ENCODE results near the gene FBXW12.

FBXW12 gene

GRCh38 chr3:48343432-48343831, 28.6 kb upstream of the FBXW12 start:
- ChIA-PET POLR2A (no interaction called here), CTCF (interaction anchor here (1.0 kb wide), 1 partner anchor 20 kb away, joined by 3 read pairs; no protein-coding TSS in a partner anchor)
- DNase-seq (ENCODE audit: low read depth, low spot score), result no peak
- no peak overlapping the region for H3K4me3 ChIP-seq (ENCODE audit: low read depth, low read length)
- TF ChIP-seq CTCF (IDR thresholded peaks at IDR 0.05; ENCODE audit: insufficient read depth, low read length, missing control alignments), result no peak

DNA sequence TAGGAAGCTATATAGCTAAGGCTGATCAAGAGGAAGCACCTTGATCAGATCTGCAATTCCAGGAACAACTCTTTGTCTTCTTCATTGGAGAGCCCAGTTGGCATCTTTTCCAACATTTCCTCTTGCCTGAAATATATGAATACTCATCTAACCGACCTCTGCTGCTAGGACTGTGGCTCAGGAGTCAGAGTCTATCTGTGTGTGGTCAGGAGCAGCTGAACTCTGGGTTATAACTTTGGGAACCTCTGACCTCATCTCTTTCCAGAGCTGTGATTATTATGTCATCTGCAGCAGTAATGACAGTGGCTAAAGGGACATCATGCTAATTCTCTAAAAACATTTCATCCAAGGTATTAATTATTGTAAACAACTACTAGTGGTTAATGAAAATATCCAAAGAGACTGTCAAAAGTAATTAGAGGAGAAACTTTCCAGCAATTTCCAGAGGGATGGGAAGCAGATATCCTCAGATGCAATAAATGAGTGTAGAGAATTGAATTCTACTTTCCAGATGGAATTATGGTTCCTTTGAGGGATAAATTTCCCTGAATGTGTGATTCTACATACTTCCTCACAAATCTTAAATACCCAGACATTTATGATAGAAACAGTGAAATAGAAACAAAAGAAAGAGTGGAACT, 27.0 kb upstream of the FBXW12 start:
- DNase-seq (ENCODE audit: low read depth, low spot score), result no peak
- ChIA-PET CTCF (no interaction called here), POLR2A (no interaction called here)
- no peak overlapping the region for H3K4me3 ChIP-seq (ENCODE audit: low read depth, low read length)
- no peak for TF ChIP-seq CTCF (IDR thresholded peaks at IDR 0.05; ENCODE audit: insufficient read depth, low read length, missing control alignments)

DNA sequence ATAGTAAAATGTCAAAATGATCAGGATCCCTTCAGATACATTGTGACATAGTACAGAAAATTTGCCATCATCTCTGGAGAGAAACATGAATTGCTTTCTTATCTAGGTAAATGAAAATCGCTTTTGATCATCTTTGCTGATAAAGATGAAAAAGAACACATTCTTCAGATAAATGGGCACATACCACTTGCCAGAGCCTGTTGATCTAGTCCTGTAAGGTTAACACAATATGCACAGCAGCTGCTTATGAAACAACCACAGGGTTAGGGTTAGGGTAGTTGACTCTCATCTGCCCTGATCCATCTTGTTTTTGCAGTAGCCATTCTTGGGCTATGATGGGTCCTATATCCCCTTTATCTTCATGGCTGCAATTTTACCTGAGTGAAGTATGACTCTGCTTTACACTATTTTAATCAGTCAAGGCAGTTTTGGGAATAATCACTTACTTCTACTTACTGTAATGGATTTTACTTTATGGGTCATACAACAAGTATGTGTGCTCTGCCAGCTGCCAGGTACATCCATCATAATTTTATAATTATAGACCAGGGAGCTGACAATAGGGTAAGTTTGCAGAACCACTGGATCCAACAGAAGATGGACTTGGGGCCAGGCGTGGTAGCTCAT, 26.0 kb upstream of the FBXW12 start:
- ChIA-PET POLR2A (no interaction called here), CTCF (interaction anchor here (1.7 kb wide), 1 partner anchor 90 kb away, joined by 5 read pairs; no protein-coding TSS in a partner anchor)
- no peak for TF ChIP-seq CTCF (IDR thresholded peaks at IDR 0.05; ENCODE audit: insufficient read depth, low read length, missing control alignments)

DNA sequence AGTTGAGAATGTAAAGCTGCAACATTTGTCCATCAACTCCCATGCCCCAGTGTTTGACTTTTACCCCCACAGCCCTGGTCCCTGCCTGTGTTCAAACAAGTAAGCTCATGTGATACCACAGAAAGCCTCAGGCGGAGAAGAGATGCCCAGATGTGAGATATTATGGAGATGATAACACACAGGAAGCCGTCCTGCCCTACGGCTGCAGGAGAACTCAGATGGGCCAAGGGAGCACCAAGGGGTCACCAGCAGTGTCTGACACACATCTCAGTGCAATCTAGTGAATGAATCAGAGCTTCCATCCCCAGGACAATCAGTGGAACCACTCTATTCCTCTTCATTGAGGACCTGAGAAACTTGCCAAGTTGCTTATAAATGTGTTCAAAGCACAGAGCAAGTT, 24.5 kb upstream of the FBXW12 start:
- ChIA-PET POLR2A (no interaction called here), CTCF (interaction anchor here (1.7 kb wide), 1 partner anchor 89 kb away, joined by 5 read pairs; no protein-coding TSS in a partner anchor)
- no peak overlapping the region for H3K4me3 ChIP-seq (ENCODE audit: low read depth, low read length)
- no peak for TF ChIP-seq CTCF (IDR thresholded peaks at IDR 0.05; ENCODE audit: insufficient read depth, low read length, missing control alignments)
- DNase-seq (ENCODE audit: low read depth, low spot score), result no peak

More for the DNA sequence above, 26.0 kb upstream of the FBXW12 start:
- DNase-seq (ENCODE audit: low read depth, low spot score), result no peak
- H3K4me3 ChIP-seq (ENCODE audit: low read depth, low read length), result no peak overlapping the region

GRCh38 chr3:48352546-48352945, 19.5 kb upstream of the FBXW12 start:
- ChIA-PET CTCF (interaction anchor here (1.7 to 3.4 kb wide), 3 partner anchors 48 to 83 kb away, joined by 4 to 12 read pairs (median 11); no protein-coding TSS in a partner anchor), POLR2A (no interaction called here)
- no peak for TF ChIP-seq CTCF (IDR thresholded peaks at IDR 0.05; ENCODE audit: insufficient read depth, low read length, missing control alignments)
- DNase-seq (ENCODE audit: low read depth, low spot score), result no peak
- H3K4me3 ChIP-seq (ENCODE audit: low read depth, low read length), result no peak overlapping the region

GRCh38 chr3:48353987-48354386, 18.0 kb upstream of the FBXW12 start:
- ChIA-PET CTCF (interaction anchor here (3.4 kb wide), 1 partner anchor 46 kb away, joined by 12 read pairs; no protein-coding TSS in a partner anchor), POLR2A (no interaction called here)
- H3K4me3 ChIP-seq (ENCODE audit: low read depth, low read length), result no peak overlapping the region
- no peak for TF ChIP-seq CTCF (IDR thresholded peaks at IDR 0.05; ENCODE audit: insufficient read depth, low read length, missing control alignments)
- DNase-seq (ENCODE audit: low read depth, low spot score), result no peak

Data from AG04449 (cell line).